Measurements from ENCODE around the gene EXOC8.

The EXOC8 gene

DNA sequence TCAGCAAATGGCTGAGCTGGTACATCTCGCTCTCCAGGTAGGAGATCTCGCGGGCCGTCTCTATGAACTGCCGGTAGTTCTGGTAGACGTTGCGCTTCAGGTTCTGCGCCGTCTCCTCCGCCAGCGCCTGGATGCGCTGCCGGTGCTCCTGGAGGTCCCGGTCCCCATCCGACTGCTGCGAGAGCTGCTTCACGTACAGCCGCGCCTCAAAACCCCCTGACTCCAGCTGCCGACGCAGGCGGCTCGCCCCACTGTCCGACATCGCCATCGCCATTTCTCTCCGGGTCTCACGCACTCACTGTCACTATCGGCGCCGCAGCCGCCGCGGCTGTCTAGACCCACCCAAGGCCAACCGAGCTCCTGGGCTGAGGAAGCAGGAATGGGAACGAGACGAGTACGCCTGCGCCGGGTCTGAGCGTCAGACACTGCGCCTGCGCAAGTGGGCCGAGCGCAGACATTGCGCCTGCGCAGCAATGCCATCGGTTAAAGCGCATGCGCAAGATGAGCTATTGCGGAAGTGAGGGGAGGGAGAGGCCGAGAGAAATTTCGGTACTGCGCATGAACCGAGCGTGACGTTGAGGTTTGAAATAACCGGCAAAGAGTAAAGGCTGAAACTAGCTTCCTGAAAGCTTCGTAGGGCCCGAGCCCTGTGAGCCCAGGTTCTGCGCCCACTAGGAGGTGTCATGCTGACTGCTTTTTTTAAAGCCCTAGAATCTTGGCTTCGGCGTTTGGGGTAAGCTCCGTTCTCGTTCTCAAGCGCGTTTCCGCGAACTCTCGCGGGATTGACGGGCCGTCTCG is at the start of gene EXOC8:
Gene EXOC8, minus strand, starts transcription at position 381 of the 798 bp plus-strand sequence. Its CDS starts 107 bp downstream, at position 274.
- Mint-ChIP-seq H3K9me3 (no peaks in the 10 kb centered on the region), H3K27ac (peak within 1 kb of the TSS; percentile 99), H3K4me1 (peaks cover 28 to 43% of the 10 kb centered on the region in 2 donors), H3K4me3 (peak within 1 kb of the TSS; percentile 94 to 100), H3K27me3 (no peaks in the 10 kb centered on the region), H3K36me3 (peaks cover 17 to 39% of the 10 kb centered on the region in 2 donors)
- ATAC-seq (replicated peaks) (peak; percentile 86 to 87), DNase-seq (peak; percentile 95)

DNA sequence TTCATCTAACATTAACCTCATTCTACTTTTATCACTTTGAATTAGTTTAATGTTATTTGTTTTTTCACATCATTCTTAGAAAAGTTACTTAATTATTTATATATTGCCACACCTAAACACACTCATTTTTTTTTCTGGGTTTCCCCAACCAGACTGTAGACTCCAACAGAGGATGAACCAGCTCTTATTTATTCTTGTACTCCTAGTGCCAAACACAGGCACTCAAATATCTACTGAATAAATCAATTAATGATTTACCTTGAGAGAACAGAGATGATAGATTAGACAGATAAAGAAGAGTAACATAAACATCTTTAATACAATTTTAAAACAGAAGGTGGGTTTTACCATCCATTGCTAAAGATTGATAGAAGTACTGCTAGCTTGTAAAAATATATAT is 48.8 kb upstream of the EXOC8 start:
- Mint-ChIP-seq H3K27ac (no peak overlapping the region), H3K9me3 (no peaks in the 10 kb centered on the region), H3K36me3 (peaks cover 4% of the 10 kb centered on the region in 2 donors), H3K27me3 (no peaks in the 10 kb centered on the region), H3K4me1 (peaks cover 20 to 30% of the 10 kb centered on the region in 2 donors), H3K4me3 (no peak overlapping the region)
- no peak for DNase-seq
- no peak for ATAC-seq (replicated peaks)

DNA sequence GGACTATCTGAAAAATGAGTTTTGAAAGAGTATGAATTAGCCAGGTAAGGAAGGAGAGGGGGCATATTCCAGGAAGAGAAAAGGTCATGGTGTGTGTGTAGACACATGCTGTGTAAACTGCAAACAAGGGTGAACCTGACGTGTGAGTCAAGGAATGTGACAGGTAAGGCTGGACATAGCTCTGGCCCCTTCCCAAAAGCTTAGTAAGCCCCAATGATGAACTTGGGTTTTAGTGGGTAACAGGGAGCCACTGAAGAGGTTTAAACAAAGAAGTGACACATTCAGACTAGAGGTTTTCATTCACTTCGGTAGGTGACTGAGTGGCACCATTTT is 47.7 kb upstream of the EXOC8 start:
- Mint-ChIP-seq H3K9me3 (no peaks in the 10 kb centered on the region), H3K27ac (no peak overlapping the region), H3K4me3 (no peak overlapping the region), H3K27me3 (no peaks in the 10 kb centered on the region), H3K4me1 (peaks cover 17 to 22% of the 10 kb centered on the region in 2 donors), H3K36me3 (peaks cover 2 to 4% of the 10 kb centered on the region in 2 donors)
- ATAC-seq (replicated peaks) (no peak), DNase-seq (no peak)

GRCh38 chr1:231384696-231385415 is 47.2 kb upstream of the EXOC8 start:
- peaks cover 4 to 5% of the 10 kb centered on the region in 2 donors for H3K36me3 Mint-ChIP-seq
- ATAC-seq (replicated peaks) (no peak), DNase-seq (no peak)
- H3K9me3 Mint-ChIP-seq, result no peaks in the 10 kb centered on the region
- peaks cover 14 to 18% of the 10 kb centered on the region in 2 donors for H3K4me1 Mint-ChIP-seq
- H3K27ac Mint-ChIP-seq, result no peak overlapping the region
- no peaks in the 10 kb centered on the region for H3K27me3 Mint-ChIP-seq
- no peak overlapping the region for H3K4me3 Mint-ChIP-seq

DNA sequence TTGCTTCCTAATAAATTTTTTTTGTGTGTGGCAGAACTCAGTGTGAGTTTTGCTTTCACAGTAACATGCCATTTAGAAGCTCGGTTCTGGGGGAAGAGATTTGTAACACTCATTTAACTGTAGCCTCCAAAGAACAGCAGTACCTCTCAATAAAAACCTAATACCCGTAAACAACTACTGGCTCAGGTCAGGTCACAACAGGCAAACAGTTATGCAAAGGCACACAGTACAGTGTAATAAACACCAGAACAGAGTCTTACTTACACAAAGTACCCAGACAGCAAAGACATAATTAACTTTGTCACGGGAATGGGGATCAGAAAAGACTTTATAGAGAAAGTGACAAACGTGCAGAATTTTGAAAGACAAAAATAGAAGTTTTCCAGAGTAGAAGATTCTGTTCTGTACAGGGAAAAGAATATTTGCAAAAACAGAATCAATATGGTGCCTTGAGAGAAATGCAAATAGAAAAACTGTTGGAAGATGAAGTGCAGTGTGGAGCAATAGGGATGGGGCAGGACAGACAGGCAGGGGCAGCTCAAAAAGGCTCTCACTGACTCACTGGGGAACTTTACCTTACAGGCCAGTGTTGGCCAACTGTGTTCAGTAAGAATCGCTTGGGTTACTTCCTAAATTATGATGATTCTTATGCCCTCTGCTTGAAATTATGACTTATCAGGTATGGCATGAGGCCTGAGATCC is 45.7 kb upstream of the EXOC8 start:
- no peak for DNase-seq
- Mint-ChIP-seq H3K27ac (no peak overlapping the region), H3K4me1 (peaks cover 20 to 28% of the 10 kb centered on the region in 2 donors), H3K36me3 (peaks cover 6 to 8% of the 10 kb centered on the region in 2 donors), H3K9me3 (no peaks in the 10 kb centered on the region), H3K27me3 (no peaks in the 10 kb centered on the region), H3K4me3 (no peak overlapping the region)
- ATAC-seq (replicated peaks), result no peak

DNA sequence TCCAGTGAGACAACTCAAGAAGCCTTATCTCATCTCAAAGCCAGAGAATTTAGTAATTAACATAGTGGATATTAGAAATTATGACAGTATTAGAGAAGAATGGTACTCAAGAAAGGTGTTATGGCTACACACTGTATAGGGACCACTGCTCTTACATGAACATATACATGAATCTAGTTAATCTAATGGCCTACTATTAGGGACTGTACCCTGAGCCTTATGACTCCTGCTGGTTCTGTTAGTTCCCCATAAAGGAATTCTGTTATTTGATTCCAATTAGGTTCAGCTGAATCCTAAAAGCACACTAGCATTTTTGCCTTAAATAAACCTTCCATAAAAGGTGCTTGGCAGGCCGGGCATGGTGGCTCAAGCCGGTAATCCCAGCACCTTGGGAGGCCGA is 44.8 kb upstream of the EXOC8 start:
- no peak for DNase-seq
- Mint-ChIP-seq H3K4me1 (peaks cover 14 to 22% of the 10 kb centered on the region in 2 donors), H3K27me3 (no peaks in the 10 kb centered on the region), H3K36me3 (peaks cover 4% of the 10 kb centered on the region in 2 donors), H3K9me3 (no peaks in the 10 kb centered on the region), H3K4me3 (no peak overlapping the region), H3K27ac (no peak overlapping the region)
- no peak for ATAC-seq (replicated peaks)

DNA sequence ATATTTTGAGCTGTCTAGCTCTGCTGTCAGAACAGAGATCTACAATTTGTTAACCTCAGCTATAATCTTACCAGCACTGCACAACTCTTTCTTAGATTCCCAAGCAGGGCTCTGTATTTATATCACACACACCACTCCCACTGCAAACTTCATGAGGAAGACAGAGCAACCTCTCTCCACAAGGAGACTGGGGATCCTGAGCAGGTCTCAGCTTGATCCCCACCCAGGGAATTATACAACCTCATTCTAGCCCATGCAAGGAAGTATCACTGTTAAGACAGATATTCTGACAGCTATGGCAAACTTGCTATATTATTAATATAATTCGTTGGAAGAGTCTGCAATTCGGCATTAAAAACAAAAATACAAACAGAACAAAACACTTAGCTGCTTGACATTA is 44.1 kb upstream of the EXOC8 start:
- Mint-ChIP-seq H3K36me3 (peaks cover 4% of the 10 kb centered on the region in 2 donors), H3K27me3 (no peaks in the 10 kb centered on the region), H3K4me1 (peaks cover 18 to 27% of the 10 kb centered on the region in 2 donors), H3K9me3 (no peaks in the 10 kb centered on the region), H3K4me3 (no peak overlapping the region), H3K27ac (peak overlapping the region; percentile 56)
- DNase-seq (no peak), ATAC-seq (replicated peaks) (no peak)

GRCh38 chr1:231376875-231377549 is 39.4 kb upstream of the EXOC8 start:
- Mint-ChIP-seq H3K27ac (no peak overlapping the region), H3K27me3 (no peaks in the 10 kb centered on the region), H3K4me1 (peaks cover 21 to 31% of the 10 kb centered on the region in 2 donors)

GRCh38 chr1:231376101-231376500 is 38.4 kb upstream of the EXOC8 start:
- Mint-ChIP-seq H3K27me3 (no peaks in the 10 kb centered on the region), H3K4me1 (peaks cover 19 to 31% of the 10 kb centered on the region in 2 donors), H3K36me3 (peaks cover 8 to 15% of the 10 kb centered on the region in 2 donors), H3K9me3 (no peaks in the 10 kb centered on the region), H3K4me3 (no peak overlapping the region), H3K27ac (no peak overlapping the region)
- no peak for ATAC-seq (replicated peaks)
- no peak for DNase-seq

More at GRCh38 chr1:231376875-231377549, 39.4 kb upstream of the EXOC8 start:
- no peak overlapping the region for H3K4me3 Mint-ChIP-seq
- no peaks in the 10 kb centered on the region for H3K9me3 Mint-ChIP-seq
- DNase-seq (no peak), ATAC-seq (replicated peaks) (peak in 1 of 2 donors; percentile 45)
- H3K36me3 Mint-ChIP-seq, result peaks cover 8 to 10% of the 10 kb centered on the region in 2 donors

DNA sequence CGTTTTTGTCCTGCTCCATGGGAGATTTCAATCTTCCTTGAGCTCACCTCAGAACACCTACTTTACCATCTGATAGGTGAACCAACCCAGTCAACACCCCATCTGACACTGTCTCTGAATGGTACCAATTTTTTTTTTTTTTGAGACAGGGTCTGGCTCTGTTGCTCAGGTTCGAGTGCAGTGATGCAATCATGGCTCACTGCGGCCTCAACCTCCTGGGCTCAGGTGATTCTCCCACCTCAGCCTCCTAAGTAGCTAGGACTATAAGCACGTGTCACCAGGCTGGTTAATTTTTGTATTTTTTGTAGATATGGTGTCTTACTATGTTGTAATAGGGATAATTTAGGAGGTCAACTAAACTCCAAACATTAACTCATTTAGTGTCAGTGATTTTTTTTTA is 36.7 kb upstream of the EXOC8 start:
- no peaks in the 10 kb centered on the region for H3K9me3 Mint-ChIP-seq
- no peaks in the 10 kb centered on the region for H3K27me3 Mint-ChIP-seq
- DNase-seq, result no peak
- H3K36me3 Mint-ChIP-seq, result peaks cover 7 to 16% of the 10 kb centered on the region in 2 donors
- no peak for ATAC-seq (replicated peaks)
- no peak overlapping the region for H3K4me3 Mint-ChIP-seq
- no peak overlapping the region for H3K27ac Mint-ChIP-seq
- peaks cover 13 to 25% of the 10 kb centered on the region in 2 donors for H3K4me1 Mint-ChIP-seq

- peaks cover 8 to 25% of the 10 kb centered on the region in 2 donors for H3K36me3 Mint-ChIP-seq
- H3K4me1 Mint-ChIP-seq, result peaks cover 8 to 11% of the 10 kb centered on the region in 2 donors
- DNase-seq, result no peak
- no peaks in the 10 kb centered on the region for H3K27me3 Mint-ChIP-seq
- no peak overlapping the region for H3K4me3 Mint-ChIP-seq
- H3K27ac Mint-ChIP-seq, result no peak overlapping the region
- ATAC-seq (replicated peaks), result no peak
- no peaks in the 10 kb centered on the region for H3K9me3 Mint-ChIP-seq
These were observed 34.8 kb upstream of the EXOC8 start for GRCh38 chr1:231372501-231372900.

- no peak for ATAC-seq (replicated peaks)
- Mint-ChIP-seq H3K36me3 (peaks cover 15 to 38% of the 10 kb centered on the region in 2 donors), H3K4me1 (peaks cover 0 to 1% of the 10 kb centered on the region in 2 donors), H3K9me3 (no peaks in the 10 kb centered on the region), H3K4me3 (no peak overlapping the region), H3K27ac (peak overlapping the region; percentile 0), H3K27me3 (no peaks in the 10 kb centered on the region)
- DNase-seq, result no peak
These were observed 31.6 kb upstream of the EXOC8 start for GRCh38 chr1:231369282-231369681.

DNA sequence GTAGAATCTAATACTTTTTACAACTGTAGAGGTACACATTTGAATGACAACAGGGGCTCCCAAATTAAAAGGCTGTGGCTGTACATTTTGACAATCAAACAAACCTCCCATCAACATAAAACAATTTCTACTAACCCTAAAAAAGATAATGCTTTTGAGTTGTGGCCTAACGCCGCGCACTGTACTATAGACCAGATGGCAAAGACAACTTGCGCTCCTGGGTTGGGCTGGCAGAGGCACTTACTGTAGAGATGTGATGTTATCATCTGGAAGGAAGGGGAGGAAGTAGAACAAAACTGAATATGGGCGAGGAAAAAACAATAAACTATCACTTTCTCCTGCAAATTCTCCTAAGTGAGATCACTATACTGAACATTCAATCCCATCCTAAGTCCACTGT is 26.5 kb upstream of the EXOC8 start:
- peaks cover 27 to 33% of the 10 kb centered on the region in 2 donors for H3K36me3 Mint-ChIP-seq
- no peaks in the 10 kb centered on the region for H3K9me3 Mint-ChIP-seq
- peaks cover 0 to 1% of the 10 kb centered on the region in 2 donors for H3K4me1 Mint-ChIP-seq
- no peak overlapping the region for H3K27ac Mint-ChIP-seq
- no peak overlapping the region for H3K4me3 Mint-ChIP-seq
- H3K27me3 Mint-ChIP-seq, result no peaks in the 10 kb centered on the region
- no peak for ATAC-seq (replicated peaks)
- DNase-seq, result no peak

DNA sequence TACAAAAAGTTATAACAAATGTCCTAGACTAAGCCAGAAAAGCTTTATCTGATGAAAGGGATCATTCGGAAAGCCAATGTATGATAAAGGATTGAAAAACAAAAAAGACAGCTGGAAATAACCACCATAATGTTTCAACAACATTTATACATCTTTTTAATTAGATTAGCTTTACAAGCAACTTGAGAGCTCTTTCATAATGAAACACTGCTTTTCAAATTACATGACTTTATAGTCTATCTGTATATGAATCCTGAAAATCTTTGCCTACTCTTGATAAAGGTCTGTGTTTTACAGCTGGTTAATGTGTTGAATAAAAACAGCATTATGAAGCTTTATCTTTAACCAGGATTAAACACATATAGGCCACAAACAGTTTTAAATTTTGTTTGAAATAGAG is 26.0 kb upstream of the EXOC8 start:
- ATAC-seq (replicated peaks), result no peak
- H3K27ac Mint-ChIP-seq, result no peak overlapping the region

More for the DNA sequence above, 26.0 kb upstream of the EXOC8 start:
- H3K36me3 Mint-ChIP-seq, result peaks cover 27 to 30% of the 10 kb centered on the region in 2 donors
- H3K27me3 Mint-ChIP-seq, result no peaks in the 10 kb centered on the region
- DNase-seq, result no peak
- no peaks in the 10 kb centered on the region for H3K9me3 Mint-ChIP-seq
- H3K4me3 Mint-ChIP-seq, result no peak overlapping the region
- H3K4me1 Mint-ChIP-seq, result peaks cover 0 to 1% of the 10 kb centered on the region in 2 donors

All from stimulated activated naive B cell treated with anti-CD40 and anti-IgM and Interleukin-4, amounts not matched to agents 10 μg/mL and 1 μg/mL and 100 μg/mL, for 72 hours (primary cell).